Hippocampal formation (tissue), 2 donors: ENCODE results near the gene MOB3A.

ENCODE experiments used
- DNase-seq, 2 donors: peaks; one replicate each; lab custom pipeline; 2025; lab: John Stamatoyannopoulos, UW

The MOB3A gene

GRCh38 chr19:2123682-2124387, 27.7 kb upstream of the MOB3A start:
- DNase-seq: no peak

DNA sequence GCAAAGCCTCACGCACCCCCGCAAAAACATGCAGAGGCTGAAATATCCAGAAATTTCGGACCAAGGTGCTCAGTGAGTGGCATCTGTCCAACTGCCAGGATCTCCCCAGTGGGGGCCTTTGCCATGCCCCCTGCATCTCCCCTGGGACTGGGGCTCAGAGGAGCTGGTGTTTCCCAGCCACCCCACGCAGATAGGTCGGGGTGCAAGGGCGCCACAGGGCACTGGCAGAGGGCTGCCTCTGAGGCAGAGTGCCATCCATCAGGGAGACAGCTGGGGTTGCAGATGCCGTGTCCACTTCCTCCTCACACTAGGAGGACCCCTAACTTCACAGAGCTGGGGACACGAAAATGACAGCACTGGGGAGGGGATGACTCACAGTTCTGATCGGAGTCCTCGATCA, 26.9 kb upstream of the MOB3A start:
- DNase-seq: no peak

- no peak for DNase-seq
These were observed 26.1 kb upstream of the MOB3A start for GRCh38 chr19:2122251-2122650.

DNA sequence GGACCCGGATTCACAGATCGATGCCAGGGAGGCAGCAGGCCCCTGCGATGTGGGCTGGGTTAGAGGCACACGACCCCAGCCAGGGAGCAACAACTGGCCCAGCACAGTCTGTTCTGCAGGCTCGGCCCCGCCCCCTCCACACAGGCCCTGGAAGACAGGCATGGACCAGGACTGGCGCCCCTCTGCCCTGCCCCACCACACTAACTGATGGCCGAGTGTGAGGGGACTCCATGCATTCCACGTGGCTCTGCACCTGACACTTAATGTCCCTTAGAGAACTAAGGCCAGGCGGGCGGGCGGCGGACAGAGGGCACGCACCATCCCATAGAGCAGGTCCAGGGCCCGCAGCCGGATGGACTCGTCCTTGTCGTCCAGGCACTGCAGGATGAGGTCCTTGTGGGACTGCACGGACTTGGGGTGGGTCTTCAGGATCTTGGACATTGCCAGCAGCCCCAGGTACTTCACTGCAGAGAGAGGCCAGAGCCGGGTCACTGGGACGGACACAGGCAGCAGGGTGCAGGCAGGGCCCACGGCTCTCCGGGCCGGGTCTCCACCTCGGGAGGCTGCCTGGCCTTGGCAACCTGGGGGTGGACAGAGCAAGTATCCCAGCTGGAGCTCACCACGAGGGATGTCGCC, 25.4 kb upstream of the MOB3A start:
- DNase-seq: no peak

- DNase-seq: no peak
These were observed 24.7 kb upstream of the MOB3A start for GRCh38 chr19:2120821-2121220.

DNA sequence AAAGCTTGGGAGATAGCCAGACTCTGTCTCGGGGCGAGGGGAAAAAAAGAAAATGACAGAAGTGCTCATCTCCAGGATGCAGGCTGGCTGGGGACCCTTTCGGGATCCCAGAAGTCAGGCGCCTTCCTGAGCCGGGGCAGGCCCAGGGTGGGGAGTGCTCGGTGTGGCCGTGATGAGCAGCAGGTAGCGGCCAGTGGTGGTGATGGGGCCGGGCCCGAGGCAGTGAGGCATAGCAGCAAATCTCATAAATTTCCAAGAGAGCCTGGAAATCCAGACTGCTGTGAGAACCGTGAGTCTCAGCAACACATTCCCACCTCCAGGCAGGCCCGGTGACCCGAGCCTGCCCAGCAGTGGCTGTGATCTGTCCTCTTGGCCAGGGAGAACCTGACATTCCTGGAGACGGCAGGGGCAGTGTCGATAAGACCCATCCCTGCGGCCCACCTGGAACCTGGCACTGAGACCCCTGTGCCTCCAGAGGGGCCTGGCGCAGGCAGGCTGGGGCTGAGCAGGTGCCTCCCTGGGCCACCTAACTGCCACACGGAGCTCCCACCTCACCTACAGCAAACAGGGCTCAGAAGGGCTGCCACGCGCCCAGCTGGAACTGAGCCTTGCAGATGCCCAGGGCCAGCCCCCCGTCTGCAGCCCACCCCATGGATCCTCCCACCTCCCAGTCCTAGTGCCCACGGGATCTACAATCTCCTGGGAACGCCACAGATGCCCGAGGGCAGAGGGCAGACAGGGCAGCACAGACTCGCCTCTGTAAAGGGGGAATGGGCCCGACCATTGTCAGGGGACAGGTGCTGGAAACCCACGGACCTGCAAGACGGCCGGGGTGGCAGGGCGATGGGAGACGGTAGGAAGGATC, 24.0 kb upstream of the MOB3A start:
- no peak for DNase-seq

GRCh38 chr19:2118438-2118837, 22.3 kb upstream of the MOB3A start:
- DNase-seq: no peak

GRCh38 chr19:2117215-2117960, 21.3 kb upstream of the MOB3A start:
- DNase-seq: no peak

- no peak for DNase-seq
These were observed 20.4 kb upstream of the MOB3A start for GRCh38 chr19:2116507-2116906.

DNA sequence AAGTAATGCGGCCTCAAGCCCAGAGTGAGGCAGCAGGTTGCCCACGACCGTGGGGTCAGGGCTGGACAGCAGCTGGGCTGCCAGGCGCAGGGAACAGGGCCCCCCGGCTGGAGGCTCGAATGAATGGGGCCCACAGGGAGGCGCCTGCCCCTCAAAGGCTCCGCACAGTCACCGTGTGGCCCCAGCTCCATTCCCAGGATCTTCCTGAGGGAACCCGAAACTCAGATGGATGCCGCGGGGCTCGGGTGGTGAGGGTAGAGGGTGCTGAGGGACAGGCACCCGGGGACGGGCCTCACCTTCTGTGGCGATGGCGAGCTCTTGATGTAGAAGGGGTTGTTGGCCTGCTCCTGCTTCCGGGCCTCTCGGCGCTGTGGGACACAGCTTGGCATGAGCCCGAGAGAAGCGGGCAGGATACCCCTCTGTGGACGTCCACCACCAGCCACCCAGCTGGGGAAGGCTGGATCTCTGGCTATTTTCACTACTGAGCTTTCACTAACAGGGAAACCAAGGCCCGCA, 19.8 kb upstream of the MOB3A start:
- DNase-seq: no peak

- no peak for DNase-seq
These were observed 19.2 kb upstream of the MOB3A start for GRCh38 chr19:2115324-2115723.

DNA sequence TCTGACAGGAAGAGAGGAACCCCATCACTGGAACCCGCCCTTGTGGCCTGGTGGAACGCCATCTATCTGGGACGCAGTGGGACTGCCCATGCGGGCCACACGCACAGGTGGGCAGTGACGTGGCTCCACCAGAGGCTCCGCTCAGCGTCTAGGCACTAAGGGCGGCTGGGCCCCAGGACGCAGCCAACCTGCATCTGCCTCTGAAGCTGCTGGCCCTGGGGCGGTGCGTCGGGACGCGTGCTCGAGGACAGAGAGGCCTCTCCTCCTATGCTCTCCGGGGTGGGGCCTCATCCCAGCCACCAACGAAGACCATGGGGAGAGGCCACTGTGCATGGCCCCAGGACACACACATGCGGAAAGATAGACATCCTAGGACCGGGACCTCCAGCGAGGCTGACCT, 18.7 kb upstream of the MOB3A start:
- DNase-seq: no peak

DNA sequence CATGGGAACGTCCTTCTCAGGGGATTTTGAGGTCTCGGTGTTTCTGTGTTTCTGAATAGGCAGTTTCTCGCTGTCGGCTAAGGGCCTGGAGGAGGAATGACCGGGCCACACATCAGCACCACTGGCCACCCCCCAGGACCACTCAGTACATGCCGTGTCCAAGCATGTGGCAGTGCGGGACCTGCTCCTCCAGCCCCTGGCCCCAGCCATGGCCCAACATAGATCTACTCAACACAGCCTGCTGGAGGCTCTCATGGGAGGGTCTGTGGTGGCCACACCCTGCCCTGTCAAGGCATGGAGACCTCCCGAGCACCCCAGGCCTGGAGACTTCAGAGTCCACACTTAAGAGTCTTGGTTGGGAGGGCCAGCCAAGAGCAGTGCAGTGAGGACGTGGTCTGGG, 18.1 kb upstream of the MOB3A start:
- DNase-seq: no peak

DNA sequence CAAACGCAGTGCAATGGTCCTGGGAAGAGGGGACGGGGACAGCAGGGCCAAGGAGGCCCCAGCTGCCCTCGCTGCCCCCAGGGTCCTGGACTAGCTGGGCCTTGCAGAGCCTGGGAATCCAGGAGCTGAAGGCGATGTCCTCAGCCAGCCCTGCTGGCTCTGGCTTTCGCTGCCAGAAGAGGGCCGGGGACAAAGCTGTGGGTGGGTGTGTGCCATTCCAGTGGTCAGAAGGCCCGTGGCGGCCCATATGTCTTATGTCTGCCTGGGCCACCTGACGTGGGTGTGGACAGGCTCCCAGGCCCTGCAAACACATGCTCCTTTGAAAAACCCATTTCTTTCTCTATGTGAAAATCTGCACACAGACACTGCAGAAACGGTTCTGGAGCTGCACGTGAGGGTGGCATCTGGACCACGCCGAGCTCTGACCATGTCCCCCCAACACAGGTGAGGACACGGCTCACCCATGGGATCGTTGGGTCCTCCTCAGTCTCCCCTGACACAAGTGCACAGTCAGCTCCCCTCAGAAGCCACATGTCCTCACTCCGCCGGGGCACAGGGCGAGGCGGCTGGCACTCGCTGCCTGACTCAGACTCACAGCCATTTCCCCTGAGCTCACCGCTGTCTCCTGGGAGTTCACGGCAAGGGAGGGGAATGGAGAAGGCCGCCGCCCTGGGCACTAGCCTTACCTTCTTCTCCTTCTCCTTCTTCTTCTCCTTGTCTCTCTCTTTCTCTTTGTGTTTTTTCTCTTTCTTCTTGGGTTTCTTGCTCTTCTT, 17.5 kb upstream of the MOB3A start:
- DNase-seq: no peak

- DNase-seq: no peak
These were observed 16.6 kb upstream of the MOB3A start for GRCh38 chr19:2112516-2113320.

DNA sequence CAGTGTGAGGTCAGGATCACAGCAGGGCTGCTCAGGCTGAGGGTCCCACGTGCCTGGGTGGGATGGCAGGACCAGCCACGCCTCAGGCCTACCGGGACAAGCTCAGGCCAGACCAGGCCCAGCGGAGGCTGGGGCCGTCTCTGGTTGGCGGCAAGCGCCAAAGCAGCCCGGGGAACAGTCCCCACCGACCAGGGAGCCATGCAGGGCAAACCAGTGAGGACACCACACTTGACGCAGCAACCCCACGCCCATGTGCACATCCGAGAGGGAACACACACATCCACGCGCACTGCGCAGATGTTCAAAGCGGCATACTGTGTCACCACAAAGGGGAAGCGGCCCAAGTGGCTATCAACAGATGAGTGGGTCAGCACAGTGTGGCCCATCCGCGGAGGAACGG, 15.8 kb upstream of the MOB3A start:
- no peak for DNase-seq

GRCh38 chr19:2111425-2111824, 15.3 kb upstream of the MOB3A start:
- DNase-seq: no peak

GRCh38 chr19:2110822-2111221, 14.7 kb upstream of the MOB3A start:
- DNase-seq: no peak

DNA sequence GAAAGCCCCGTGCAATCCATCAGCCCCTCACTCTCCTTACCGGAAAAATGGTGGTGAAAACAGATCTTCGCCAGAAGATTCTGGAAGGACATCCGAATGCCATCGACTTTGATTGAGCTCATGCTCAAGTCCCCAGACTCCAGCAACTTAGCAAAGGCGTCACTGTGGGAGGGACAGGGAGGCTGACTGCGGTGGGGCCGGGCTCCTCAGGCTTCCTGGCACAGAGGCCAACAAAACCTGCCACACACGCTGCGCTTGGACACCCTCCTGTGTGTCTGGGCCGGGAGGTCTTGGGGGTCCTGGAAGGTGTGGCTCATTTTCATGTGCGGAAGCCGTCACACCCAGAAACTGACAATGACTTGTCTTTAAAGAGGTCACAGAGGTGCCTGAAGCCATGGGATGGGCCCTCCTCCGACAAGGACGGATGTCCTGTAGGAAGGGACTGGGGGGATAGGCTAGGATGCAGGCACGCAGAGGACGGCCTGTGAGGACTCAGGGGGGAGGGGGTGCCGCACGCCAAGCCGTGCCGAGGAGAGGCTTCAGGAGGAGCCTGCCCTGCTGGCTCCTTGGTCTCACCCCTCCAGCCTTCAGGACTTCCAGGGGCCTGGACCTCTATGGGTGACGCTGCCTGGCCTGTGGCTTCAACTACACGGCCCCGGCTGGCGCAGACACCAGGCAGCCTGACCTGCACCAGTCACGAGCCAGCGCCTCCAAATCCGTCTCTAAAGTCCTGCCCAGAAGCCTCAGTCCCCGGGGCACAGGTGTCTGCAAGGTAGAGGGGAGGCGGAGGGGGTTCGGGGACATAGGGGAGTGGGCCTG, 13.1 kb upstream of the MOB3A start:
- no peak for DNase-seq
